Stomach smooth muscle (tissue), 2 donors: Measurements from ENCODE around the gene TMEM156.
"Not testable (repeated sequence)": the region's sequence is repeated elsewhere in the genome, so short reads cannot be mapped to it uniquely, and the experiment has no call there.

Source experiments
- H3K27ac ChIP-seq: one replicate; pipeline ENCODE4 v1.7.0; 2013; ENCODE audit warnings: mild to moderate bottlenecking, low read length, inconsistent platforms
- H3K27me3 ChIP-seq, 2 donors: one replicate each; pipeline ENCODE4 v1.7.0; 2013; ENCODE audit warnings: low read length in 2 of 2; ENCODE audit not compliant: insufficient read depth in 2 of 2, control insufficient read depth in 1 of 2
- H3K36me3 ChIP-seq, 2 donors: one replicate each; pipeline ENCODE4 v1.7.0; 2013; ENCODE audit warnings: low read length in 2 of 2; ENCODE audit not compliant: control insufficient read depth in 2 of 2, insufficient read depth in 2 of 2
- H3K4me1 ChIP-seq: one replicate; pipeline ENCODE4 v1.7.0; 2013; ENCODE audit warnings: low read length; ENCODE audit not compliant: control insufficient read depth, insufficient read depth
- H3K4me3 ChIP-seq, 2 donors: one replicate each; pipeline ENCODE4 v1.7.0; 2013; ENCODE audit warnings: low read length in 2 of 2
- H3K9ac ChIP-seq, 2 donors: one replicate each; pipeline ENCODE4 v1.7.0; 2013; ENCODE audit warnings: low read length in 2 of 2, mild to moderate bottlenecking in 1 of 2
- H3K9me3 ChIP-seq, 2 donors: one replicate each; pipeline ENCODE4 v1.7.0; 2013; ENCODE audit warnings: low read length in 2 of 2; ENCODE audit not compliant: control insufficient read depth in 2 of 2
- donor health status: healthy.
- donor health status: Pancreatic carcinoma.

The TMEM156 gene

GRCh38 chr4:38946919-38947318 lies 85.3 kb downstream of the TMEM156 start:
- H3K9ac ChIP-seq, result peak overlapping the region; percentile 48 to 65
- H3K4me3 ChIP-seq, result no peak overlapping the region
- H3K9me3 ChIP-seq, result no peaks in the 10 kb centered on the region
- H3K4me1 ChIP-seq, result peaks cover 36% of the 10 kb centered on the region
- peak overlapping the region; percentile 80 for H3K27ac ChIP-seq
- no peaks in the 10 kb centered on the region for H3K27me3 ChIP-seq
- H3K36me3 ChIP-seq, result peaks cover 2 to 3% of the 10 kb centered on the region in 2 donors

GRCh38 chr4:38944440-38944839 lies 87.8 kb downstream of the TMEM156 start:
- Histone ChIP-seq H3K4me1 (peaks cover 34% of the 10 kb centered on the region), H3K9ac (peak overlapping the region in 1 of 2 donors; percentile 6), H3K36me3 (peaks cover 3 to 5% of the 10 kb centered on the region in 2 donors), H3K27ac (peak overlapping the region; percentile 83), H3K9me3 (no peaks in the 10 kb centered on the region), H3K27me3 (no peaks in the 10 kb centered on the region), H3K4me3 (no peak overlapping the region)

DNA sequence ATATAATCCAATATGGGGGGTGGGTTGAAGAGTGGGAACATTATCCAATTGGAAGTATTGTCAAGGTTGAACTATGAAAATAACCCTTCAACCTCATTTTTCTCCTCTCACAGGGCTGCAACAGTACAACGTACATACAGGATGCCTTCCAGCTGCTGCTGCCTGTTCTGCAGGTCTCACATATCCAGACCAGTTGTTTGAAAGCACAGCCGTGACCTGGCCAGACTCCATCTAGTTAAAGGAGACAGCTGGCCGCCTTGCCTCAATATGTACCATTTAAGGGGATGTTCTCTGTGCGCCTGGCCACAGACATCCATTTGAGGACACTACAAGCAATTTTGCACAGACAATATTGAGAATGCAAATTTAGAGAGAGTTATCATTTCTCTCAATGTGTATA lies 88.9 kb downstream of the TMEM156 start:
- H3K4me3 ChIP-seq, result no peak overlapping the region
- no peaks in the 10 kb centered on the region for H3K27me3 ChIP-seq
- peak overlapping the region in 1 of 2 donors; percentile 29 for H3K9ac ChIP-seq
- peaks cover 31% of the 10 kb centered on the region for H3K4me1 ChIP-seq
- peaks cover 10 to 13% of the 10 kb centered on the region in 2 donors for H3K36me3 ChIP-seq
- H3K9me3 ChIP-seq, result no peaks in the 10 kb centered on the region
- H3K27ac ChIP-seq, result peak overlapping the region; percentile 83

DNA sequence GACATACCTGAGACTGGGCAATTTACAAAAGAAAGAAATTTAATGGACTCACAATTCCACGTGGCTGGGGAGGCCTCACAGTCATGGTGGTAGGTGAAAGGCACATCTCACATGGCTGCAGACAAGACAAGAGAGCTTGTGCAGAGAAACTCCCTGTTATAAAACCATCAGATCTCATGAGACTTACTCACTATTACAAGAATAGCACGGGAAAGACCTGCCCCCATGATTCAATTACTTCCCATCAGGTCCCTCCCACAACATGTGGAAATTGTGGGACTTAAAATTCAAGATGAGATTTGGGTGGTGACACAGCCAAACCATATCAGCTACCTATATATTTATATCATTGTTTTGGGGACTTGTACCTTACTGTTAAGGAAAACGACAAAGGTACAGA lies 90.3 kb downstream of the TMEM156 start:
- H3K27me3 ChIP-seq, H3K4me3 ChIP-seq, H3K9me3 ChIP-seq: not testable (repeated sequence)
- peak overlapping the region; percentile 83 for H3K27ac ChIP-seq
- peaks cover 20 to 23% of the 10 kb centered on the region in 2 donors for H3K36me3 ChIP-seq
- H3K4me1 ChIP-seq, result peaks cover 25% of the 10 kb centered on the region
- H3K9ac ChIP-seq, result peak overlapping the region in 1 of 2 donors; percentile 29

DNA sequence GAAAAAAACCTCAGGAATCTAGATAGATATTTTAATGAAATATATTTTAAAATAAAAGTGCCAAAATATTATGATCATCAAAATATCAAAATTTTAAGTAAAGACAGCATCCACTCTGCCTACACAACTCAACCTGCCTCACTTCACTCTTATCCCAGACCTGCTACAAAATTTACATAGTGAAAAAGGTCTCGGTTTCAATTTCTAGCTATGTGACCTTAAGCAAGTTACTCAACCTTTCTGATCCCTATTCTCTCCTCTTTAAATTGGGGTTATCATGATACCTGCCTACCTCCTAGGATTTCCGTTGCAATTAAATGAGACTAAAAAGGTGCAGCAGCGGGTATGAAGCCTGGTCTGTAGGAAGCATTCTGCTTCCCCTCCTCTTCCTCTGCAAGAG lies 91.7 kb downstream of the TMEM156 start:
- Histone ChIP-seq H3K27me3 (no peaks in the 10 kb centered on the region), H3K9me3 (no peaks in the 10 kb centered on the region), H3K4me3 (no peak overlapping the region), H3K4me1 (peaks cover 21% of the 10 kb centered on the region), H3K27ac (no peak overlapping the region), H3K36me3 (peaks cover 26% of the 10 kb centered on the region in 2 donors), H3K9ac (no peak overlapping the region)

DNA sequence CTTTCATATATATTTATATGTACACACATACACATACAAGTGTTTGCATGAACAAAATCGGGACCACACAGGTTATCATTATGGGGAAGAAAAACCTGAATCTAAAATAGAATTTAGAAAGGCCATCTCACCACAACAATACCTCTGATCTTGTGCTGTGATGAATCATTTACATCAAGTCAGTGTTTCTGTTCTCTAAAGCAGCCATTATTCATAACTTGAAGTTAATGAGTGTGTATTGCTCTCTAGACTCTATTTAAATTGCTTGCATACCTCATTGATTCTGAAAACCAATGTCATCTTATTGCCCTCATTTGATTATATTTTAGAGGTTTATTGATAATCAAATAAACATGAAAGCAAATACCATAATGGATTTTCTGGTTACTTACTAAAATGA lies 93.0 kb downstream of the TMEM156 start:
- Histone ChIP-seq H3K36me3 (peaks cover 24% of the 10 kb centered on the region in 2 donors), H3K4me1 (peaks cover 18% of the 10 kb centered on the region), H3K27me3 (no peaks in the 10 kb centered on the region), H3K9ac (no peak overlapping the region), H3K4me3 (no peak overlapping the region), H3K9me3 (no peaks in the 10 kb centered on the region), H3K27ac (no peak overlapping the region)

DNA sequence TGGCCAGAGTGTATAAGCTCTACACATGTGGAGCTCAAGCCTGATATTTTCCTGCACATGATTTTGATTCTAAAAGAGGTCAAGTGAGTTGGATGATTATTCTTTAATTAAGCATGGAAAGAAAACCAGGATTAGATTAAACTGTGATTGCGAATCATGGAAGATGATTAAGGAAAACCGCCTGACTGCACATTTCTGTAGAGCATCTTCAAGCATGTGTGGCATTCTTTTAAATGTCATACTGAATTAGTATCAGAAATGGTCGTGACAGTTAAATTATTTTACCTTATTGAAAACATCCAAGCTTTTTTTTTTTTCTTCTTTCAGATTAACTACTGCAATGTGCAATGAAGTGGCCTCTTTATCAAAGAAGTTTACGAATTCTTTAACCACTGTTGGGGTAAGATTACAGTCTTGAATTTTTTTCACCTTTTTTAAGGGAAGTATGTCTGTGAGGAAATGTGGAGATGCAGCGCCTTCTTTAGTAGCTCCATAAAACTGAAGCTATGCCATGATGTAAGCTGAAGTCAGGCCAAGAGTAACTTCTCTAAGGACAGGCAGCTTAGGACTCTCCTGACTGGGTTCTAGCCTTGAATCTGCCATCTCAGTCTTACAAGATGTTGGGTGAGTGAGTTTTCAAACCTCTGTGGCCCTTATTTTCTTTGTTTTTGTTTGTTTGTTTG lies 96.7 kb downstream of the TMEM156 start:
- Histone ChIP-seq H3K4me1 (peaks cover 5% of the 10 kb centered on the region), H3K9me3 (no peaks in the 10 kb centered on the region), H3K27ac (no peak overlapping the region), H3K9ac (no peak overlapping the region), H3K36me3 (peaks cover 29 to 46% of the 10 kb centered on the region in 2 donors), H3K27me3 (no peaks in the 10 kb centered on the region), H3K4me3 (no peak overlapping the region)

- no peak overlapping the region for H3K9ac ChIP-seq
- peak overlapping the region; percentile 81 for H3K27ac ChIP-seq
- H3K27me3 ChIP-seq, result no peaks in the 10 kb centered on the region
- no peaks in the 10 kb centered on the region for H3K9me3 ChIP-seq
- H3K4me3 ChIP-seq, result no peak overlapping the region
- H3K36me3 ChIP-seq, result peaks cover 26 to 28% of the 10 kb centered on the region in 2 donors
- H3K4me1 ChIP-seq, result peaks cover 23% of the 10 kb centered on the region
Measured at GRCh38 chr4:38931125-38931524, 101.1 kb downstream of the TMEM156 start.

DNA sequence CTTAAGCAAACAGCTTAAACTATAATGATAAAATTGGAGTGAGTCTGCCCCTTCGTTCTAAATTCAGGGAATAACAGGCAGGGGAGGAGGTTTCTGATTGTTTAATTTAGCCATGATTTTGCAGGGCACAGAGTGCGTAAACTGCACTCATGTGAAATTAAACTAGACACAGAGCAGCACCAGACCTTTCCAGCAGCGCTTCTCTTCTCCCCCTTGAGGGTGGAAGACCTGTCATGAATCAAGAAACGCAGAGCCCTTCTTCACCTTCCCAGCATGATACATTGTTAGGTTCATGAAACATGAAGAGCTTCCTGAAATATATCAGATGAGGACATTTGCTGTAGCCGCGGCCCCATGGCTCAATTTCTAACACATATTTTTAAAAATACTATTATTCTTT lies 101.5 kb downstream of the TMEM156 start:
- H3K4me1 ChIP-seq, result peaks cover 26% of the 10 kb centered on the region
- H3K27ac ChIP-seq, result peak overlapping the region; percentile 81
- H3K36me3 ChIP-seq, result peaks cover 25 to 26% of the 10 kb centered on the region in 2 donors
- peak overlapping the region; percentile 32 to 40 for H3K4me3 ChIP-seq
- H3K9ac ChIP-seq, result peak overlapping the region; percentile 36 to 55
- no peaks in the 10 kb centered on the region for H3K27me3 ChIP-seq
- no peaks in the 10 kb centered on the region for H3K9me3 ChIP-seq

DNA sequence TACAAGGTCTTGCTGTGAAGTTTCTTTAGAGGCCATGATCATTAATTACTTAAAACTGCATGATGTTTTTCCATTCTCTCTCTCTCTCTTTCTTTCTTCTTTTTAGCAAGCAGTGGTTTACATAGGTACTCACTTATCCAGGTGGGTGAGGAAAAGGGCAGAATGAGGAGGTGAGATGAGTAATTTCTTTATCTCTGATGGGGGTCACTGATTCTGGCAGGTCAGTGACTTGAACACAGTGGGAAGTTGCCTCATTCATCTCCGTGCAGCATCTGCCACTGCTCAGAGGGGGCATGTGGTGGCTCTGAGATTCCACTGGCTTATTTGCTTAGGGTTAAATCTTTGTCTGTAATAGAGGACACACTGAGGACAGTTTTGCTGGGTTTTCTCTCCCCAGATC lies 102.0 kb downstream of the TMEM156 start:
- Histone ChIP-seq H3K4me1 (peaks cover 26% of the 10 kb centered on the region), H3K9ac (peak overlapping the region in 1 of 2 donors; percentile 55), H3K9me3 (no peaks in the 10 kb centered on the region), H3K4me3 (peak overlapping the region; percentile 32 to 40), H3K36me3 (peaks cover 24 to 26% of the 10 kb centered on the region in 2 donors), H3K27ac (peak overlapping the region; percentile 81), H3K27me3 (no peaks in the 10 kb centered on the region)

DNA sequence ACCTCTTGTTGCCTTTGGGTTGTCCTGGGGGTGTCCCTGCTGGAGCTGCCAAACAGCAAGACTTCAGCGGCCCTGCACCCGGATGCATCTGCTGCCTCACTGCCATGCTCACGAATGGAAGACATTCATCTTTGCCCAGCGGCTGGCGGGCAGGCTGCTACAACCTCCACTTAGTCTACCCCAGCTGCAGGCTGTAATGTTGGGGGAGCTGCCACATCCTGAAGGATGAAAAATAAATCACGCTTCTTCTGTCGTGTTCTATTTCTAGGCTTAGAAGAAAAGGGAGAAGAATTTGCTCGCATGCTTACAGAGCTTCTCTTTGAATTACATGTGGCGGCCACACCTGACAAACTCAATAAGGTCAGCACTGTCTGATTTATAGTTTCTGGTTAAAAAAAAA lies 103.2 kb downstream of the TMEM156 start:
- Histone ChIP-seq H3K9me3 (no peaks in the 10 kb centered on the region), H3K9ac (no peak overlapping the region), H3K4me1 (peaks cover 28% of the 10 kb centered on the region), H3K4me3 (no peak overlapping the region), H3K27ac (peak overlapping the region; percentile 81), H3K36me3 (peaks cover 23 to 24% of the 10 kb centered on the region in 2 donors), H3K27me3 (no peaks in the 10 kb centered on the region)
